Keratinocyte (primary cell): ENCODE results near the gene MAD2L2.

Experiments
- CTCF ChIP-seq, 3 experiments: IDR thresholded peaks in 1 of 3; conservative IDR thresholded peaks in 1 of 3; optimal IDR thresholded peaks in 1 of 3; 2 replicates in 2 of 3; 3 replicates in 1 of 3; pipeline versions ENCODE3 to v1.5.1; 2011; ENCODE audit warnings: low read length in 3 of 3, mild to moderate bottlenecking in 3 of 3, moderate library complexity in 2 of 3, control low read depth in 1 of 3, inconsistent platforms in 1 of 3; ENCODE audit not compliant: insufficient read depth in 2 of 3; ENCODE audit errors: extremely low read depth in 1 of 3
- EZH2 ChIP-seq: IDR thresholded peaks from one replicate; pipeline ENCODE4 v1.6.1; 2012; ENCODE audit warnings: inconsistent platforms, mild to moderate bottlenecking, low read length, moderate library complexity

GRCh38 chr1:11711490-11711889 is 30.5 kb upstream of the MAD2L2 start:
- TF ChIP-seq EZH2 (no peak), CTCF (optimal IDR thresholded peaks at IDR 0.05 in 1 of 3, IDR thresholded peaks at IDR 0.05 in 1 of 3, conservative IDR thresholded peaks at IDR 0.05 in 1 of 3; ENCODE audit: extremely low read depth in 1 of 3, insufficient read depth in 2 of 3, low read length in 3 of 3) (no peak)
